Stimulated activated CD8-positive, alpha-beta memory T cell treated with anti-CD3 and anti-CD28 coated beads, Interleukin-4, amount 100 ng/mL, for 4 hours (primary cell): ENCODE measurements around the gene RABL6.
"Not testable (repeated sequence)": the region's sequence is repeated elsewhere in the genome, so short reads cannot be mapped to it uniquely, and the experiment has no call there.

Experiments
- DNase-seq, 2 donors: peaks; one replicate each; pipeline ENCODE4 v3.0.0-alpha.2; 2020; ENCODE audit warnings: low read depth in 2 of 2, low spot score in 1 of 2

The RABL6 gene

GRCh38 chr9:136835162-136835931 lies 27.6 kb downstream of the RABL6 start:
- DNase-seq = no peak

- no peak for DNase-seq
Observed at GRCh38 chr9:136835932-136836904, 28.5 kb downstream of the RABL6 start.

GRCh38 chr9:136837146-136837855 lies 29.6 kb downstream of the RABL6 start:
- DNase-seq = no peak

- not testable (repeated sequence) for DNase-seq
Observed at GRCh38 chr9:136837856-136838277, 30.1 kb downstream of the RABL6 start.

- DNase-seq = no peak
Observed at GRCh38 chr9:136838314-136839228, 30.8 kb downstream of the RABL6 start.

- DNase-seq = no peak
Observed at GRCh38 chr9:136839229-136840139, 31.7 kb downstream of the RABL6 start.

- no peak for DNase-seq
Observed at GRCh38 chr9:136840140-136840876, 32.6 kb downstream of the RABL6 start.

- no peak for DNase-seq
Observed at GRCh38 chr9:136840877-136841645, 33.3 kb downstream of the RABL6 start.

GRCh38 chr9:136841646-136842379 lies 34.1 kb downstream of the RABL6 start:
- not testable (repeated sequence) for DNase-seq

- DNase-seq = peak; percentile 49 to 52
Observed at GRCh38 chr9:136842380-136842948, 34.7 kb downstream of the RABL6 start, which contains the start of gene AJM1. AJM1 (plus strand) TSS chr9:136842478; CDS start chr9:136844415, 1,937 bp downstream.

GRCh38 chr9:136843159-136843800 lies 35.5 kb downstream of the RABL6 start:
- not testable (repeated sequence) for DNase-seq

GRCh38 chr9:136843801-136844740 lies 36.3 kb downstream of the RABL6 start:
- DNase-seq = peak; percentile 27 to 35

- DNase-seq = no peak
Observed at GRCh38 chr9:136844761-136845464, 37.2 kb downstream of the RABL6 start.
